NCI-H2107 treated with DMSO at 0.1 percent for 48 hours (cell line): Measurements from ENCODE around the gene PAX8.

ENCODE experiments used
- DNase-seq: peaks from one replicate; lab custom pipeline; 2025; ENCODE audit not compliant: unreplicated experiment; lab: John Stamatoyannopoulos, UW

Gene PAX8

DNA sequence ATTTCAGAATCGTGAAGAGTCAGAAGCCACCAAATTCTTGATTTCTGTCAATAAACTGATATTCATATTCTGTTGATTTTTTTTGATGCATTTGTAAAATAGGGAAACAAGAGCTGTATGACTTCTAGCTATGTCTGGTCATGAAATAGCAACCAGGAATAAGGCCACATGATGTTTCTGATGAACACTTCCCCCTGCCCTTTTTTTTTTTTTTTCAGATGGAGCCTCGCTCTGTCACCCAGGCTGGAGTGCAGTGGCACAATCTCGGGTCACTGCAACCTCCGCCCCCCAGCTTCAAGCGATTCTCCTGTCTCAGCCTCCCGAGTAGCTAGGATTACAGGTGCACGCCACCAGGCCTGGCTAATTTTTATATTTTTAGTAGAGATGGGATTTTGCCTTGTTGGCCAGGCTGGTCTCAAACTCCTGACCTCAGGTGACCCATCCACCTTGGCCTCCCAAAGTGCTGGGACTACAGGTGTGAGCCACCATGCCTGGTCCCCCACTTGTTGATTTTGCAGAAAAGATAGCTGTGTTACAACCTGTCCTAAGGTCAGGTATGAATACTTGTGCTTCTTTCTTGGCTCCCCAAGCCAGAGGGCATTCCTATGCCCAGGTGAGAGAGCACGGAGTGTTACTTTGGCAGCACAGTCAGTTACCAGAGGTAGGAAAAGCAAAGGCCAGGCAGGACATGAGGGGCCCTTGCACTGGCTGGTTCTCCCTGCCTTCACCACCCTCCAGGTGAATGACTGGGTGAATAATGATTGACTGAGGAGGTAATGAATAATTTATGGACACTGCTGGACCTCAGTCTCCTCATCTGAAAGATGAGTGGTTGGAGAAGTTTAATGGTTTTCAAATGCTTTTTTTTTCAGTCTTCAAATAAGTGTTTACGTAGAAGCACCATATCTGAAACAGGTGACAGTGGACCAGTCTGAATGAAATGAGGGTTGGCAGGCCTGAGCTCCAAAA, 39.6 kb downstream of the PAX8 start:
- DNase-seq = no peak

DNA sequence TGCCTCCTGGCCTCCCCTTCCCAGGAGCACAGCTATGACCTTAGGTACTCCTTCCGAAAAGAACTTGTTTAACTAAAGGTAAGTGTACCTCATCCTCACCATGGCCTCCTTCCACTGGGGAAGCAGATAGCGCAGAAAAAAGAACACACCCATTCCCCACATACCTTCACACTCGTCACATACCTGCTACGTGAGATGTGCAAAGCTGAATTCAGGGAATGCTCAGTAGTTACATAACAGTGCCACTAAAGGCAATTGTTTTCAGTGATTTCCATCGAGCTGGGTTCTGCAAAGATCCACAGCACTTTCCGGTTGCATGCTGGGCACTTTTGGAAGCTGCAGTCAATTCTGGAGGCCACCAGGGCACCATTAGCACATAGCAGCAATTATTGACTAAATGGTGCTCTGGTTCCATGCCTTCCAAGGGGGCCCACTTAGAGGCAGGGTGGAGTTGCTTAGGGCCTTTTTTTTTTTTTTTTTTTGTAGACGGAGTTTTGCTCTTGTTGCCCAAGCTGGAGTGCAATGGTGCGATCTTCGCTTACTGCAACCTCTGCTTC, 41.0 kb downstream of the PAX8 start:
- DNase-seq = no peak

DNA sequence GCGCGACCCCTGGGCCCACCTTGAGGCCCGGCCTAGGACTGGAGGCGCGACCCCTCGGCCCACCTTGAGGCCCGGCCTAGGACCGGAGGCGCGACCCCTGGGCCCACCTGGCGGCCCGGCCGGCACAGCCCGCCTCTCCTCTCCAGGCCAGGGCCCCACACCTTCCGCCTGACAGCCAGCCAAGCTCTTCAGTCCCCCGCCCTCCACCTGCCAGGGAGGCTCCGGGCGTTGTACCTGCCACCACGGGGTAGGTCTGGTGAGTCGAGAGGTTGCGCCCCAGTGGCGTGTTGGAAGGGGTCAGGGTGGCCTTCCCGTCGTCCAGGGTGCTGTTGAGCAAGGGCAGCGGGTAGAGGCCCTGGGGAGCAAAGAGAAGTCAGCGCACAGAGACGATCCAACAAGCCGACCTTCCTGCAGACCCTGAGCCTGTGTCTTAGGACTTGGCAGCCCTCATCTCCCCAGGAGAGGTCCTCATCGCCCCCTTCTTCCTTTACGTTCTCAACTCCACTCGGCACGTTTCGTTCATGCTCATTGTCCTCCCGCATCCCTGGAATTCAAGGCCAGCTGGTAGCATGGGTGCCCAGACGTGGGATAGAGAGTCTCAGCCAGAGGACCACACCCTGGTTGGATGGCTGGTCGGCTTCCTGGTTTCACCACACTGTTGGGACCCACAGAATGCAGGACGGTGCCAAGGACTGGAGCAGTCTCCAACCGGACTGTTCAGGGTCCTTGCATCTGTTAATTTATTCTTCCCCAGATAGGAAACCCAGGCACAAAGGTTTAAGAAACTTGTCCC, 42.2 kb downstream of the PAX8 start:
- DNase-seq = no peak

DNA sequence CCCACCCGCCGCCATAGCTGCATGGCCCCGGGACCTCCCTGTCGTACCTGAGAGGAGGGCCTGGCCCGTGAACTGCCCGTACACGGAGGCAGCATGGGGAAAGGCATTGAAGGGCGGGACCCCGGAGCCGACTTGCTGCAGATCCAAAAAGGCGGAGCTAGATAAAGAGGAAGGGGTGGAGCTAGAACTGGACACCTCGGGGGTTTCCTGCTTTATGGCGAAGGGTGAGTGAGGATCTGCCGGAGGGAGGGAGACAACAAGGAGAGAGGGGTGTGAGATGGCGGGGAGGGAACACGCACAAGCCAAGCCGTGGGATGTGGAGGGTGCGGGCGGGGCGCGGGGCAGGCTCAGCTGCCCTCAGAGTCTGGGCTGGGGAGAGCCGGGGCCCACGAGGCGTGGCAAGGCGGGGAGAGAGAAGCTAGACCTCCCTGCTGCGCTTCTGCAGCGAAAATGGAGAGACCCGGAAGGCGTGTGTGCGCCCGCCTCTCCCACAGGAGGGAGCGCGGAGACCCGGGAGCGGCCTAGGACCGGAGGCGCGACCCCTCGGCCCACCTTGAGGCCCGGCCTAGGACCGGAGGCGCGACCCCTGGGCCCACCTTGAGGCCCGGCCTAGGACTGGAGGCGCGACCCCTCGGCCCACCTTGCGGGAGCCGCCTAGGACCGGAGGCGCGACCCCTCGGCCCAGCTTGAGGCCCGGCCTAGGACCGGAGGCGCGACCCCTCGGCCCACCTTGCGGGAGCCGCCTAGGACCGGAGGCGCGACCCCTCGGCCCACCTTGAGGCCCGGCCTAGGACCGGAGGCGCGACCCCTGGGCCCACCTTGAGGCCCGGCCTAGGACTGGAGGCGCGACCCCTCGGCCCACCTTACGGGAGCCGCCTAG, 43.1 kb downstream of the PAX8 start:
- DNase-seq = peak; percentile 20

DNA sequence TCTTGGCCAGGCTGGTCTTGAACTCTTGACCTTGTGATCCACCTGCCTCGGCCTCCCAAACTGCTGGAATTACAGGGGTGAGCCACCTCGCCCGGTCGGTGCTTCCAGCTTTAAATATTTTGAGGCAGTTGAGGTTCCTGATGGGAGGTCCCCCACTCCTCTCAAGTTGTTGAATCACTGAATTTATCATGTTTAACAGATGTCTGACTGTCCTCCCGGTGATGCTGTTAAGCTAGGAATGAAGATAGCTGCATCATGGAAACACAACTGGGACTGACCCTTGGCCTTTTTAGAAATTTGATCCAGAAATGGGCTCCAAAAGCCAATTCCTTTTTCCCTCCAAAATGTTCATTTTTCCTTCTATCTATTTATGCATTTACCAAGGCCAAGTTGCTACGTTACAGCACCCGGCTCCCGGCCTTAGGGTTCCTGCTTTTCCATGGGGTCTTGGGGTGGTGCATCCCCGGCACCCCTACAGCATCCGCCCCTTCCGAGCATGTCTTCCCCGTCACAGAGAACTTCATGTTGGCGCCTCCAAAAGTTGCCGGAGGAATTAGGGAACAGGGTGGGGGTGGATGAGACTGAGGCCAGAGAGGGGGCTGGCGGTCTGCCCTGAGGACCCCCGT, 43.9 kb downstream of the PAX8 start:
- no peak for DNase-seq

DNA sequence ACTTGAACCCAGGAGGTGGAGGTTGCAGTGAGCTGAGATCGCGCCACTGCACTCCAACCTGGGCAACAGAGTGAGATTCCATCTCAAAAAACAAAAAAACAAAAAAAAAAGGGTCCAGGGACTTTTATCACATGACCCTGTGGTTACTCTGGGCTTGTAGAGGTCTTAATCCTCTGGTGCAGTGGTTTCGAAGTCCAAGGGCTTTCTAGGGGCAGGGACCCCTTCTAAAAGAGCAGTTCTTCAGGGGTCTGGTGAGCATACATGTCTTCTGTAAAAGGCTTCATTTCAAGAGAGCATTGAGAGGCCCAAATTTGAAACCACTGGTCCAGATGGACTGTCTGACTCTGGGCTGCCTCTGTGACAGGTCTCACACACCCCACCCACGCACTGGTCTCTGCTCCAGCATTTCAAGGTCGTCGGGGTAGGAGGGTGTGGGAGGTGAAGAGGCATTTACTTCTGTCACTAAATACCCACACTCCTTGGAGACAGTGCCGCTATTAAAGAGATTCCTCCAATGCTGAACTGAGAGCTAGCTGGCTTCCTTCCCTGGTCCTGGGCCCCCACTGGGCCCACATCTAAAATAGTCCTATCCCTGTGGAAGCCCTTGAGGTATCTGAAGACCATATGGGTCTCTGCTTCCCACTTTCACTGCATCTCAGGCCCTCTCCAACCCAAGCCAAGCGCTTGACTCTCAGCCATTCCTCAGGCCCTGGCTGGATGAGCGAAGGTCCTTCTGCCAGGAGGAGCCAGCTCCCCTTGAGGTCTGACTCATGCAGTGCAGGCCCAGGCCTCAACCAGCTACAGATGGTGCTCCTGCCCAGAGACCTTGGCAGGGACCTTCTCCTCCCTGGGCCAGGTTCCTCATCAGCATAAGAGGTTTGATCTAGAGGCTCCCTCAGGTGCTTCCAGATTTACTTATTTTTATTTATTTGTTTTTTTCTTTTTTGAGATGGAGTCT, 44.8 kb downstream of the PAX8 start:
- DNase-seq = no peak

DNA sequence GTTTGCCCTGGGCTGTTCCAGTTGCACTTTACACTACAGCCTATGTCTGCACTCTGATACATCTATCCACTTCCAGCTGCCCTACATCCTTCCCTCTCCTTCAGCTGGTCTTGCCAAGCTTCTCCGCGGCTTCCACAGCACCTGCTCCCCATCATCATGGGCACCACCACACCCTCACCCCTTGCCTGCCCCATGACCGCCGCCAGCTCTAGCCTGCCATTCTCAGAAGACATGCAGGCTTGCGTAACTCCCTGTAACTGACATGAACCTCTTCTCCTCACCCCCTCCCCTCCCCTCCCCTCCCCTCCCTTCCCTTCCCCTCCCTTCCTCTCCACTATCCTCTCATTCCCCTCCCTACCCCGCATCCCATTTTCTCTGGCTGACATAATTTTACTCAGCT, 46.0 kb downstream of the PAX8 start:
- DNase-seq = no peak

DNA sequence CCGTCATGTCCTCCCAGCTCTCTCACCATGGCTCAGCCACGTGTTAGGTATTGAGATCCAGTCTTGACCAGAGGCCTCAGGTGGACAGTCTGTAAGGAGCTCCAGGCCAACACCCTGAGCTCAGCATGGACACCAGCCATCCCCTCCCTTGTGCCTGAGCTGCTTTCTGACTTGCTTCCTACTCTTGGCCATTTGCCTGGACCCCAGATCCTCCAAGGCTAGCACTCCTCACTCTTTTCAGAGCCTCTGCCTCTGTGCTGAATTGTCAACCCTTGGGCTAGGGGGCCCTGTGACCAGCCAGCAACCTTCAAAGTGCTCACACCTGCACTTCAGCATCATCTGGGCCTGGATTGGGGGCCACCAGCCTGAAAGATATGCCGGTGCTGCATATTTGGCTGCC, 46.6 kb downstream of the PAX8 start:
- no peak for DNase-seq

DNA sequence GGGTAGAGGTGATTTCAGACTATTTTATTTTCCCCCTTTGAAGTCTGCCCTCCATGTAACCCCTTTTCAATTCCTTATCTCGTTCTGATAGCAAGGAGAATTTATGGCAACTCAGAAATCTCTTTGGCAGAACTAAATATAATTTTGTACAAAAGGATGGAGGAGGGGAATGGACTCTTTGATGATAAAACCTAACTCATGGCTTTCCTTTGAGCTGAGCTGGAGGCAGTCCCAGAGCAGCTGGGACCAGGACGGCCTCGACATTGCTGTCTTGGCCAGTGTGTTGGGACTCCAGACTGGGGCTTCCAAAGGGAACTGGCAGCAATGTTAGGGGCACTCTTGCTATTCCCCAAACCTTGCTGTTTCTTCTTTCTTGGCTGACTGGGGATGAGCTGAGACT, 47.7 kb downstream of the PAX8 start:
- DNase-seq = no peak

DNA sequence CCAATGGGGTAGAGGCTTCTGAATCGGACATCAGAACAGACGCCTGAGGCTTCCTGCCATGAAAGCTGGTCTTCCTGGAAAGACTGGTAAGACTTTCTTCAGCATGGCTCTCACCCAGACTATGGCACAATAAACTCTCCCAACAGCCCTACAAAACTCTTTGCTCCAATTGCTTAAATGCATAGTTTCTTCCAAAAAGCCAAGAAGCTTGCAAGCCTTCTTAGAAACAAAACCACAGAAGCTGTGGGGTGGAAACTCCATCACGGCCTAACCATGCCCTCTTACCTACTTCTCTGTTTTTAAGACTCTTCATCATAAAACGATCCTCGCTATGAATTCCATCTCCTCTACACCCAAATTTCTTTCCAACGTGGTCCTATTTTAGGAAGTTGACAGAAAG, 48.2 kb downstream of the PAX8 start:
- DNase-seq = no peak

DNA sequence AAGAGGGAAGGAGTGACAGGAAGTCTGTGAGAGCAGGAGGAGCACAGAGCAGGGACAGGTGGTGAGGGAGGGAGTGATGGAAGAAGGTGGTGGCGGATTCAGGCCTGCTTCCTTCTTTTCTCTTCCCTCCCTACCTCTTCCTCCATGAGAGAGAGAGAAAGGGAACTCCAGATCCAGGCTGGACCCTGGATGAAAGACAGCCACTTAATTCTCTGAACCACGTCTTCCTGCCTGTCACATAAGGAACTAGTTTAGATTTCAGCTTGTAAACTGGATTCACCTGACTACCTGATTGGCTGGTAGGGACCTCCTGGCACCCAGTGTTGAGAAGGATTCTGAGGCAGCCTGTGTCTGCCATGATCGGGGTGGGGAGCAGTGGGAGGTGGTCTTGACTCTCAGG, 48.9 kb downstream of the PAX8 start:
- DNase-seq = no peak

DNA sequence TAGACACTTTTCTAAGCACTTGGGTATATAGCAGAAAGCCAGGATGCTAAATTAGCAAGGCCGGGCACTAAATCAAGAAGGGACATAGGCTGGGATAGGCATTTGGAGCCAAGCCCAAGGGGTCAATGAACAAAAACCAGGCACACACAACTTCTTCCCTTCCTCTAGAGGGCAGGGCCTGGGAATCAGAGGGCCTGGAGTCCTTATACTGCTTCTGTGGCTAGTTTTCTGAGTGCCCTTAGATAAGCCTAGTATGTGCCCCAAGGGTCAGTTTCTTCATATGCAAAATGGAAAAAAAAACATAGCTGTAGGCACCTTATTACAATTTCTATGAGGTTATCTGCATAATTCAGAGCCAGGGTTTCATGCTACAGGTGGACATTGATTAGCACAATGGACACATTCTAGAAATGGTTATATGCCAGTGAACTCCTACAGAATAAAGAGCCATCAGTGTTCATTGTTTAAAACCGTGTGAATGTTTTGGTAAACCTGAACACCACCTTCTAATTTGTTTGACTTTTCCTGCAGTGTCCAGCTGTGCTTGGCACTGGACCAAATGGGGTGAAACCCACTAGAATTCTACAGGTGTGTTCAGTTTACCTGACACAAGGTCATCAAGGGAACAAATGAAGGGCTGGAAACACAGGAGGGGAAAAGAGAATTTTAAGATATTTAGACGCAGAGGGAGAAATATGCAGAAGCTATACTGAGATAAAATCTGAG, 49.6 kb downstream of the PAX8 start:
- DNase-seq = no peak

DNA sequence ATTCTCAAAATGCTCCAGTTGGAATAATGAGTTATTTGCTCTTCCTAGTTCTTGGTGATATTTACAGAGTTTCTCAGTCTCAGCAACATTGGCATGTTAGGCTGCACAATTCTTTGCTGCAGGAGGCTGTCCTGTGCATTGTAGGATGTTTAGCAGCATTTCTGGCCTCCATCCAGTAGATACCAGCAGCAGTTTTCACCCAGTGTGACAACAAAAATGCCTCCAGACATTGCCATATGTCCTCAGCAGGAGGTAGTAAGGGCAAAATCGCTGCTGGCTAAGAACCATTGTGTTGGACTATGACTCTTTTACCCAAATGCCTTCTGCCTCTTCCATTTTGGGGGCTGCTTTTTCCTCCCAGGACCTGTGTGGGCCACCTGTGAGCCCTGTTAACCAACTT, 50.4 kb downstream of the PAX8 start:
- no peak for DNase-seq

DNA sequence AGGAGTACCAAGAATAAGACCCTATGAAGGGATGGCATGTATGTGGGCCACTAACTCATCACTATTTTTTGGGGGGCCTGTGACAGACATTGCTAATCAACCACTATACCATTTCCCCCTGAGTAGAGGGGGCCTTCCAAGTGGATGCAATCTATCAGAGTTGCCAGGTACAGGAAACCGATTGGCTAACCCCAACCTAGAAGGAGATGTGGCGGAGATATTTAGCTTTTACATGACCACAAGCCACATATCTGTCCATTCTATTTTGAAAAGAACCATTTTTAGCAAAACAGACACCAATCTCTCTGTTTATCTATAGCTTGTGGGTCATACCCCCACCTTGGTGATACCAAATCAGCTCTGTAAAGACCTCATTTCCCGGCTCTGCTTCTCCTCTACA, 51.0 kb downstream of the PAX8 start:
- no peak for DNase-seq

DNA sequence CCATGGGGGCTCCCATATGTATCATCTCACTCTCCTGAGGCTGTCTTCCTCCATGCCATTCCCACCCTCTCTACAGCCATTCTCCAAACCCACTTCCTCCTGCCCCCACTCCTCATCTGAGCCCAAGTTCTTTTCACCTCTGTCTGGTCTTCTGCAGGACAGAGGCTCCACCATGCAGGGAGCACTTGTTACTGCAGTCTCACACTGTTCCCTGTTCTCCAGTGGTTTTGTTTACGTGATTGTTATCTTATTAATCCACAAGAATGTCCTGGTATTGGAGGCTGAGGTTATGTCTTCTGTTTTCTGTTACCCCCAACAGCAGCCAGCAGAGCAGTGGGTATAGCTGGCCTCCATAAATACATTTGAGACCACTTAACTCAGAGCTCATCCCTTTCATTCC, 51.4 kb downstream of the PAX8 start:
- DNase-seq = no peak

DNA sequence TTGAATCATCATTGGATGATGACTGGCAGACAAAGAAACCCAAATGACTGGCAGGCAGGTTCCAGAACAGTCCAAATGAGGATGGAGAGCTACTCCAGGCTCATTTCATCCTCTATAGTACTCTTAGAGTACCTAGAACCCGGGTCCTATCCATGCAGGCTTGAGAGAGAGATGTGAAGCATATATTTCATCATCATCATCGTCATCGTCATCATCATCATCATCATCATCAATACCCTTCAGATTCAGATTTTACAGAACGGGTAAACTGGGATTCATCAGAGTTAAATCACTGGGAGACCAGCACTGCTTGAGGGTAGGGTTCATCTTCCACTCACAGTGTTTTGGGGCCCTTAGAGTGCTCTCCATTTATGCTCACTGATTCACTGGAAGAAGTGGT, 52.3 kb downstream of the PAX8 start:
- DNase-seq = no peak

DNA sequence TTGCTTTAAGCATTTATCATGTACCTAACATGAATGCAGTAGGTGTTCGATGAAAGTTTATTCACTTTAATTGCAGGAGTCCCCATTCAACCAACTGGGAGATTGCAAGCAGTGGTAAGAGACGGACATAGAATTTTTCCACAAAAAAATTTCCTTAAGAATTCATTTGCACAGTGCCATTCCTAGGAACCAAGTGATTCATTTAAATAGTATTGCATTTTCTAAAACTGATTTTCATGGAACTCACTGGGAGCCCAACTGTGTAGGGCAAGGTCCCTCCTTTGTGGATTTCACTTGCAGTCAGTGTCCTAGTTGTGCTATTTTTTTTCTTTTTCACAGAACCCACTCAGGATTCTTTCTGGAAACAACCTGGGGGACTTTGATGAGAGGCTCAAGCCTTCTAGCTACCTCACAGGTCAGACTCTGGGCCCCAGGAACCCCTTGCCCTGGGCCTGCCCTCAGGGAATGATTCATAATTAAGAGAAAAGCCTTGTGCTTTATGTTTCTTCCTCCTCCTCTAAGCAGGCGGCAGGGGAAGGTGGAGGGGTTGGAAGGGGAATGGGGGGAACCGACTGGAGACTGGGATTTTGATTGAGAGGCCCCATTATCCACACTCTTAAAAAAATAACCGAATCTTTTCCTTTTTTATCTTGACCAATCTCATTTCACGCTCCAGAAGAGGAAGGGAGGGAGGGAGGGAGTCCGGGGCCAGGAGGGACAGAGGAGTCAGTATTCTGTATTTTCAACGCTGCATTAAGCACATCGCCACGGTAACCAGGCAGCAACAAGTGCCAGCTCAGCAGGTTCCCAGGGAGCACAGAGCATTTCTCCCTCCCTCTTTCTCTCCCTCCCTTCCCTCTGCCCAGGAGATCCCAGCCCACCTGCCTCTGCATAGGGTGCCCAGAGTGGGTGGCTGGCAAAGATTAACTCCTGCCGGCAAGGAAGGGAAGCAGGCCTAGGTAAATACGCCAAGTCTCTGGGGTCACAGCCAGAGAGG, 53.2 kb downstream of the PAX8 start:
- peak; percentile 32 for DNase-seq
